D721Med (cell line): Measurements from ENCODE around the gene MED20.

Experiments used
- DNase-seq: peaks from one replicate; pipeline ENCODE4 v3.0.0; 2011; ENCODE audit warnings: low spot score; ENCODE audit not compliant: insufficient read length
- FAIRE-seq: peaks from 2 replicates; lab custom pipeline; 2011; peaks lifted over from hg19 to GRCh38; lab: Jason Lieb, UNC
- TF ChIP-seq, protein P1 (sequence below): IDR thresholded peaks from 2 replicates; pipeline ENCODE4 v1.5.1; 2012; ENCODE audit warnings: mild to moderate bottlenecking, control low read depth; ENCODE audit not compliant: insufficient read depth; ENCODE audit errors: missing control alignments

The MED20 gene

DNA sequence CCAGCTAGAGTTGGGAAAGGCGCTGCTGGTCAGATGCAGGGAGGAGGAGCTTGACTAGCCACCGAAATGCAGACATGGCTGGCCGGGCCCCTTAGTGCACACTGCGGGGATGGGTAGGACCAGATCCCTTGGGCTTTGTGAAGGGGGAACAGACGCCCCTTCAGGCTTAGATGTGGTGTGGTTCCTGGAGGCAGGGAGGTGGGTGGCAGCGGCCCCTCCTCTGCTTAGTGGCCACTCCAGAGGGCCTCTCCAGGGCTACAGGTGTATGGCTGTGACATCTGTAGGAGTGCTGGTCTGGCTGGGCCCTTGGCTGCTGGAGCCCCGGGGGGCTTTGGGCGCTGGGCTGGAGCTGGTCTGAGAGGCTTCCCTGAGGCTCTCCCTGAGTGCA, 14.7 kb upstream of the MED20 start:
- DNase-seq: no peak
- TF ChIP-seq, protein P1, sequence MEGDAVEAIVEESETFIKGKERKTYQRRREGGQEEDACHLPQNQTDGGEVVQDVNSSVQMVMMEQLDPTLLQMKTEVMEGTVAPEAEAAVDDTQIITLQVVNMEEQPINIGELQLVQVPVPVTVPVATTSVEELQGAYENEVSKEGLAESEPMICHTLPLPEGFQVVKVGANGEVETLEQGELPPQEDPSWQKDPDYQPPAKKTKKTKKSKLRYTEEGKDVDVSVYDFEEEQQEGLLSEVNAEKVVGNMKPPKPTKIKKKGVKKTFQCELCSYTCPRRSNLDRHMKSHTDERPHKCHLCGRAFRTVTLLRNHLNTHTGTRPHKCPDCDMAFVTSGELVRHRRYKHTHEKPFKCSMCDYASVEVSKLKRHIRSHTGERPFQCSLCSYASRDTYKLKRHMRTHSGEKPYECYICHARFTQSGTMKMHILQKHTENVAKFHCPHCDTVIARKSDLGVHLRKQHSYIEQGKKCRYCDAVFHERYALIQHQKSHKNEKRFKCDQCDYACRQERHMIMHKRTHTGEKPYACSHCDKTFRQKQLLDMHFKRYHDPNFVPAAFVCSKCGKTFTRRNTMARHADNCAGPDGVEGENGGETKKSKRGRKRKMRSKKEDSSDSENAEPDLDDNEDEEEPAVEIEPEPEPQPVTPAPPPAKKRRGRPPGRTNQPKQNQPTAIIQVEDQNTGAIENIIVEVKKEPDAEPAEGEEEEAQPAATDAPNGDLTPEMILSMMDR: no peak
- FAIRE-seq: no peak

DNA sequence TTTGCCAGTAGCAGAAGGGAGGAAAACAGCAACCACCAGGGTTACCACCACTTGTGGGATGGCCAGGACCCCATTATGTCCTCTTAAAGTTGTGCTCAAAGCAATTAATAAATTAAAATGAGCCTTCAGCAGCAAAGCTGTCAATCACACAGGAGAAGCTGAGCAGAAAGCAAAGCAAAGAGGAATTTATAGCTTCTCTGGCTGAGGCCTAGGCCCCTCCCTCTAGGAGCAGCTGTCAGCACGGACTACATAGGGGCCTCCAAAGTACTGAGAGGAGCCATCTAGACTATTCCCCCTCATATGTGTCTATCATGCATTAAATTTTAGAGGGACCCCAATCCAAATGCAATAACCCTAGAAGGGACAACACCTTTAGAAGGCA, 14.2 kb upstream of the MED20 start:
- DNase-seq (no peak), FAIRE-seq (no peak)
- TF ChIP-seq, protein P1: no peak

DNA sequence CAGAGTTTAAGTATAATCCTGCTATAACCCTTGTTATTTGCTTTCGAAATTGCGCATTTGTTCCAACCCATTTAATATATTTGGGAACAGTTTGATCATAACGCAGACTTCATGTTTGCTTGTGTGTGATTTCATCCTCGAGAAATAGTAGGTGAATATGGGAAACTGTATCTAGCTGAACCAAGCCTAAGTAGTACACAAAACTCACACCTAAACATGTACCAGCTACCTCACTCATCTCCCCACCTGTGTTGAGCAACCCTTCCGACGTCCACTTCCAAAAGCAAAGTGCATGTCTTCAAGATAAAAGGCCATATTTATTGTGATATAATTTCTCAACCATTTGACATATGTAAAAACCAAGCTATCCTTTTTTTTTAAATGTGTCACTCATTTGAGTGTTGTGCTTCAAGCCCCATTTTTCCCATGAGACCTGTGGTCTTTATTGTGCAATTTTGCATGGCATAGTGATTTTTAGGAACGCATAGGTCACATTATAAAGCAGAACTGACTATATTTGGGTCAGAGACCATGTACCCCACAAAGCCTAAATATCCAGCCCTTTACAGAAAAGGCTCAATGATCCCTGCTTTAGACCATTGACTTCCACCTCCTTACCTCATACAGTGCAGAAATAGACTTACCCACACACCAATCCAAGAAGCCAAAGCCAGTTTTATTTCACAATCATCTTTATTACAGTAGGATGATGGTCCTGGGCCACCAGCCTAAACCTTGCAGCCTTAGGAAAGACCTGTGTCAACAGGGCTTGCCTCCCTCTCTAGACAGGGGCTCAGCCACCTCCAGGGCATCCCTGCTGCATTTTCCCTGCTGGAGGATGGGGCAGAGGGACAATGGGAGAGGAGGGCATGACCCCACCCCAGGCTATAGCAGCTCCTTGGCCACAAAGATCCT, 13.6 kb upstream of the MED20 start:
- DNase-seq: no peak
- no peak for FAIRE-seq
- TF ChIP-seq, protein P1: no peak

DNA sequence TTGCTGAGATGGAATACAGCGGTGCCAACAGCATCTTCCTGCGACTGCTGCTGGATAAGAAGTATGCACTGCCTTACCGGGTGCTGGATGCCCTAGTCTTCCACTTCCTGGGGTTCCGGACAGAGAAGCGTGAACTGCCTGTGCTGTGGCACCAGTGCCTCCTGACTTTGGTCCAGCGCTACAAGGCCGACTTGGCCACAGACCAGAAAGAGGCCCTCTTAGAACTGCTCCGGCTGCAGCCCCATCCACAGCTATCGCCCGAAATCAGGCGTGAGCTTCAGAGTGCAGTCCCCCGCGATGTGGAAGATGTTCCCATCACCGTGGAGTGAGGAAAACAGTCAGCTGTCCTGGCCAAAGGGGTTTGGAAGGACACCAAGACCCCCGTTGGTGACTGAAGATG, 11.4 kb upstream of the MED20 start:
- FAIRE-seq: no peak
- no peak for DNase-seq
- TF ChIP-seq, protein P1: no peak

DNA sequence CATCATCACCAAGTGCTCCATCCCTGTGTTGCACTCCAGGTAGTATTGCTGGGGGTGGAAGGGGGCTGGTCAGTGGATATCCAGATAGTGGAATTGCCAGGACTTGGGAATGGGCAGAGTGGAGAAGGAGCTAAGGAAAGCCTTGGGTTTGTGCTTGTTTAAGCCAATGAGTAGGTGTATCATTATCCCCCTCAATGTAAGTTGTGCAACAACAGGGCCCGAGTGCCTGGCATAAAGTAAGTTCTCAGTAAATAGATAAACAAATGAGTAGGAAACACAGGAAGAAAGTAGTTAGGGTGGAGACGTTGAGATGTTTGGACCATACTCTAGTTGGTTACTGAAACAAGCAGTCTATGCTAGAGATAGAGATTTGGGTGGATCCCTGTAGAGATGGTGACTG, 10.9 kb upstream of the MED20 start:
- DNase-seq (no peak), FAIRE-seq (no peak)
- TF ChIP-seq, protein P1: no peak

DNA sequence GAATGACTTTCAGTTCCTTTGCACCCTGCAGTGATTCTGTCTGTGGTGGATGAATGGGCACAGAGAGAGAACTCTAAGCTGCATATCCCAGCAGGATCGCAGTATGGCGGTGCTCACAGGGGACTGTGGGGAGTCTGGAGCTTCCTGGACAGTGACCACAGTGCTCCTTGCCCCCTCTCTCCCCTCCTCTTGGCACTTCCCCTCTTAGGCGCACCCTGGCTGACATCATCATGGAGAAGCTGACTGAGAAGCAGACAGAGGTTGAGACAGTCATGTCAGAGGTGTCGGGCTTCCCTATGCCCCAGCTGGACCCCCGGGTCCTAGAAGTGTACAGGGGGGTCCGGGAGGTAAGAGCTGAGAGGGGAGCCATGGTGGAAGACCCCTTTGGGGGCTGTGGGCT, 9.0 kb upstream of the MED20 start:
- TF ChIP-seq, protein P1: no peak
- DNase-seq: no peak
- no peak for FAIRE-seq

DNA sequence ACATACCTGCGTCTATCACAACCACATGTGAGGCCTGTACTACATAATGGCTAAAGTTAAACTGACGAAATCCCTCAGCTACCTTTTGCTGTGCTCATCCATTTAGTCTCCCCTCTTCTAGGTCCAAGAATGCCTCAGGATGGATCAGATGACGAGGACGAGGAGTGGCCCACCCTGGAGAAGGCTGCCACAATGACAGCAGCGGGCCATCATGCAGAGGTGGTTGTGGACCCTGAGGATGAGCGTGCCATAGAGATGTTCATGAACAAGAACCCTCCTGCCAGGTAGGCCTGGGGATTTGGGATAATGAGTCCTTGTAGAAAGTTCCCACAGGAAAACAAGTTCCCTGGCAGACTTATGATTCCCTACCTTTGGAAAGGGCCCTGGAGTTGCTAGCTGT, 6.3 kb upstream of the MED20 start:
- TF ChIP-seq, protein P1: no peak
- no peak for FAIRE-seq

More for the DNA sequence above, 6.3 kb upstream of the MED20 start:
- DNase-seq: no peak
